ENCODE measurements around the gene TEX38. TPM values are rescaled to one million over a fixed set of nuclear protein-coding genes. Genes with fewer than 3 reads are reported as not detected.

The TEX38 gene
- polyA plus RNA-seq, 1 donor = 0.09 TPM

DNA sequence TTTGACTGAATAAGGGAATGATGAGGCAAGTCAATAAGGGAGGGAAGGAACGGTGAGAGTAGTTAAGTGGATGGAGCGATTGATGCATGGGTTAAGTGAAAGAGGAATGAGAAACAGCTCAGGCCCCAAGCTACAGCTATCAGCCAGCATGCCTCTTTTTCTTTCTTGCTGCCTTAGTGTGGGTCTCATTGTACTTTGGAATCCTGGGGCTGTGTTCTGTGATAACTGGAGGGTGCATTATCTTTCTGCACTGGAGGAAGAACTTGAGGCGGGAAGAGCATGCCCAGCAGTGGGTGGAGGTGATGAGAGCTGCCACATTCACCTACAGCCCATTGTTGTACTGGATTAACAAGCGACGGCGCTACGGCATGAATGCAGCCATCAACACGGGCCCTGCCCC lies 1.0 kb downstream of the TEX38 start:
- Histone ChIP-seq H3K36me3 (ENCODE audit: control insufficient read depth, insufficient read depth, low read length) (peaks cover 13% of the 10 kb centered on the region), H3K9me3 (ENCODE audit: control insufficient read depth, low read depth, low read length) (no peaks in the 10 kb centered on the region), H3K4me1 (ENCODE audit: control insufficient read depth, insufficient read depth, low read length) (peaks cover 5% of the 10 kb centered on the region), H3K4me3 (ENCODE audit: low read length) (no peak overlapping the region), H3K27ac (ENCODE audit: low read length) (no peak overlapping the region), H3K27me3 (ENCODE audit: control insufficient read depth, insufficient read depth, low read length) (no peaks in the 10 kb centered on the region)
- WGBS (ENCODE audit: insufficient coverage, low lambda C conversion rate) = 0% methylated on average over 2 of the region's 8 CpGs
- peak; percentile 25 to 66 for DNase-seq

DNA sequence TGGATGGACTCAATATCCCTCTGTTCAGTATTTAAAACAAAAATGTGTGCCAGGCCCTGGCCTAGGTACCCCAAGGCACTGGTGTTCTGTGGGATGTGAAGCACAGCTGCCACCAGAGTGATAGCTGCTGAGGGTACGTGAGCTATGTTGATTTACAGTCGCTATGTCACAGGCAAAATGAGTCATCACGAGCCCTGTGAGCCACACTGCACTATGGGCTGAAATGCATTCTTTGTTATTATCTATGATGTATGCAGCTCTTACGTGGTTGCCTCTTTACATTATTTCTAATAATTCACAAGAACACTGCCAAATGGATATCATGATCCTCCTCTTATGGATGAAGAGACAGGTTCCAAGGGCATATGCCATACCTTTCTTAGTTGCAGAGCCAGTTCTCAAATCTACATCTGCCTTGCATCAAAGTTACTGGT lies 2.1 kb downstream of the TEX38 start:
- DNase-seq = no peak
- H3K4me3 ChIP-seq (ENCODE audit: low read length) = no peak overlapping the region
- WGBS (ENCODE audit: insufficient coverage, low lambda C conversion rate) = no CpG with 5 or more reads among the region's 4 CpGs

DNA sequence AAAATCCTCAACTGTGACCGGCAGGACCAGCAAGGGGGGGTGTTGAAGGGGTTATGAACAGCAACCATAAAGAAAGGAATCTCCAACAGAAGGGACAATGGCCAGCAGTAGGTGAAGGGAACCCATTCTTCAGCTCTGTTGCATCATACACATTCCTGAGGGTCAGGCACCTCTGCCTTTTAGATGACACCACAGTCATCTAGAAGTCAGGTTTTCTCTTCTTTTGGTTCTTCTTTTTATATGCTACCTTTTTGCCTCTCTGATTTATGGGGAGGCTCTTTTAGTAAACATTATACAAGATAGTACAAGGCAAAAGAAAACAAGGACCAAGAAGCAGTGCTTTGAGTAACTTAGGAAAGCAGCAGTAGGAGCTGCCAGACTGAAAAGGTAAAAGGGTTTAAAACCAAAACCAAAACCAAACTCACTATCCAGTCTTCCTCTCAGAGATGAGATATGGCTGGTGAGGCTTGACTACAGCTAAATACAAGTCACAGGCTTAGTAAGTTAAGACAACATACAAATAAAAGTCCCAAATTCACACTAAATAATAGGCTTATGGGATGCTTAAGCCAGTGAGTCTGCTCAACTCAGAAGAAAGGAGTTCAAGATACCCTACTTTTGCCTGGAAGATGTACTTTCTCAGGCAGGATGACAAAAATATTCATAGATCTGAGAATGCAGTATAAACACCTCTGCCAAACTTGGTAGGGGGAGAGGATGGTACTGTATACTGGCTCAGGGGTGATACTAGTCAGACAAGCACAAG lies 4.1 kb downstream of the TEX38 start:
- Histone ChIP-seq H3K27ac (ENCODE audit: low read length) (no peak overlapping the region), H3K4me3 (ENCODE audit: low read length) (no peak overlapping the region), H3K9me3 (ENCODE audit: control insufficient read depth, low read depth, low read length) (no peaks in the 10 kb centered on the region), H3K27me3 (ENCODE audit: control insufficient read depth, insufficient read depth, low read length) (no peaks in the 10 kb centered on the region), H3K36me3 (ENCODE audit: control insufficient read depth, insufficient read depth, low read length) (peaks cover 31% of the 10 kb centered on the region), H3K4me1 (ENCODE audit: control insufficient read depth, insufficient read depth, low read length) (peaks cover 5% of the 10 kb centered on the region)
- 80% methylated on average over 1 of the region's 1 CpG for whole genome bisulfite sequencing (ENCODE audit: insufficient coverage, low lambda C conversion rate)
- DNase-seq = no peak

More for the DNA sequence above, 2.1 kb downstream of the TEX38 start:
- H3K36me3 ChIP-seq (ENCODE audit: control insufficient read depth, insufficient read depth, low read length) = peaks cover 16% of the 10 kb centered on the region
- no peaks in the 10 kb centered on the region for H3K9me3 ChIP-seq (ENCODE audit: control insufficient read depth, low read depth, low read length)
- no peak overlapping the region for H3K27ac ChIP-seq (ENCODE audit: low read length)
- peaks cover 5% of the 10 kb centered on the region for H3K4me1 ChIP-seq (ENCODE audit: control insufficient read depth, insufficient read depth, low read length)
- no peaks in the 10 kb centered on the region for H3K27me3 ChIP-seq (ENCODE audit: control insufficient read depth, insufficient read depth, low read length)

DNA sequence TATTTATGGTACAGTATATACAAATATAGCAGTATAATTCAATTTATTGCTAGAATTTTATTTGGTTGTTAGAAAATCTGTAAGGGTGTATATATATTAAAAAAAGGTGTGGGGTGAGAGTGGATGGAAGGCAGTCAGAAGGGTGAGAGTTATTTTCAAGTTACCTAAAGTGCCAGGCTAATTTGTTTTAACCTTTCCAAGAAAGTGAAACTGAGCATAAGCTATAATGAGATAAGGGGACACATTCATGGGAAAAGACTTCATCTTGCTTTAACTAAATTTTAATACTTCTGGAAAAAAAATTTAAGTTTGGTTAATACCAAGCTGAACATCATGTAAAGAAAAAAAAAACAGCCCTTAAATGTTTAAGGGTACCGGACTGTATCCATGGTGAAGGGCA lies 4.9 kb downstream of the TEX38 start:
- Histone ChIP-seq H3K4me1 (ENCODE audit: control insufficient read depth, insufficient read depth, low read length) (peaks cover 5% of the 10 kb centered on the region), H3K36me3 (ENCODE audit: control insufficient read depth, insufficient read depth, low read length) (peaks cover 37% of the 10 kb centered on the region), H3K27me3 (ENCODE audit: control insufficient read depth, insufficient read depth, low read length) (no peaks in the 10 kb centered on the region), H3K9me3 (ENCODE audit: control insufficient read depth, low read depth, low read length) (no peaks in the 10 kb centered on the region), H3K4me3 (ENCODE audit: low read length) (no peak overlapping the region), H3K27ac (ENCODE audit: low read length) (no peak overlapping the region)
- WGBS (ENCODE audit: insufficient coverage, low lambda C conversion rate) = 100% methylated on average over 1 of the region's 1 CpG
- DNase-seq = no peak

DNA sequence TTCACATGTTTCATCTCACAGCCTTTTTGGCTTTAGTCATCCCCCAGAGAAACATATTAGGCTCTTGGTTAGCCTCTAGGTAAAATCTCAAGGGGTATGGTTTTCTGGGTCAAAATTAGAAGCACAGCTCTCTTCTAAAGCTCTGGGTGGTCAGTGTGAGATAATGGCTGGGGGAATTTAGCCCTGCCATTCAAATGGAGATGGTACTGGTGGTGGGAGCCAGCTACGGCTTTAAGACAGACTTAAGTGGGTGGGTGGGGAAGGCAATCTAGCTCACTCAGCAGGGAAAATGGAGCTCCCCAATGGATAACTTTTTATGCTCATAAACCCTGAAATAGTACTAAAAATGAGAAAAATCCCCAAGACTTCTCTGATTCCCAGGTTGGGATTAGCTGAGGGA lies 5.7 kb downstream of the TEX38 start:
- H3K4me1 ChIP-seq (ENCODE audit: control insufficient read depth, insufficient read depth, low read length) = peaks cover 3% of the 10 kb centered on the region
- H3K27me3 ChIP-seq (ENCODE audit: control insufficient read depth, insufficient read depth, low read length) = no peaks in the 10 kb centered on the region
- H3K27ac ChIP-seq (ENCODE audit: low read length) = no peak overlapping the region
- no CpG with 5 or more reads among the region's 1 CpG for WGBS (ENCODE audit: insufficient coverage, low lambda C conversion rate)
- H3K9me3 ChIP-seq (ENCODE audit: control insufficient read depth, low read depth, low read length) = no peaks in the 10 kb centered on the region
- H3K4me3 ChIP-seq (ENCODE audit: low read length) = no peak overlapping the region
- no peak for DNase-seq
- H3K36me3 ChIP-seq (ENCODE audit: control insufficient read depth, insufficient read depth, low read length) = peaks cover 44% of the 10 kb centered on the region

DNA sequence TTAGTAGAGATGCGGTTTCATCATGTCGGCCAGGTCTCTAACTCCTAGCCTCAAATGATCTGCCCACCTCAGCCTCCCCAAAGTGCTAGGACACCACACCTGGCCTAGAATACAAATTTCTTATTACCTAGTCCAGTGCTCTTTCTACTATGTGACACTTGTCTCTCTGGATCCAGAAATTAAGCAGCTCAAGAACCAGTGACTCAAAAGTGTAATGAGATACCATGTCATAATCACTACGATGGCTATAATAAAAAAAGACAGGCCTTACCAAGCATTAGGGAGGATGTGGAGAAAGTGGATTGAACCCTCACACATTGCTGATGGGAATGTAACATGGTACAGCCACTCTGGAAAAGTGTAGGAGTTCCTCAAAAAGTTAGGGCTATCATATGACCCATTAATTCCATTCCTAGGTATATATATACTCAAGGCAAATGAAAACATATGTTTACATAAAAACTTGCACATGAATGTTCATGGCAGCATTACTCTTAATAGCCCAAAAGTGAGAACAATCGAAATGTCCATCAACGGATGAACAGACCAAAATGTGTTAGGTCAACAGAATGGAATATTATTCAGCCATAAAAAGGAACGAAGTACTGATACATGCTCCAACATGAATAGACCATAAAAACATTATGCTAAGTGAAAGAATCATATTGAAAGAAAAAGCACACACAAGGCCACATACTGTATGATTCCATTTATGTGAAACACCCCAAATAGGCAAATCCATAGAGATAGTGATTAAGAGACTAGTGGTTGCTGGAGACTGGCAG lies 8.3 kb downstream of the TEX38 start:
- no peaks in the 10 kb centered on the region for H3K4me1 ChIP-seq (ENCODE audit: control insufficient read depth, insufficient read depth, low read length)
- no peaks in the 10 kb centered on the region for H3K27me3 ChIP-seq (ENCODE audit: control insufficient read depth, insufficient read depth, low read length)
- 100% methylated on average over 3 of the region's 6 CpGs for WGBS (ENCODE audit: insufficient coverage, low lambda C conversion rate)
- H3K36me3 ChIP-seq (ENCODE audit: control insufficient read depth, insufficient read depth, low read length) = peaks cover 69% of the 10 kb centered on the region
- no peak for DNase-seq
- H3K4me3 ChIP-seq (ENCODE audit: low read length) = no peak overlapping the region
- H3K27ac ChIP-seq (ENCODE audit: low read length) = no peak overlapping the region
- no peaks in the 10 kb centered on the region for H3K9me3 ChIP-seq (ENCODE audit: control insufficient read depth, low read depth, low read length)

DNA sequence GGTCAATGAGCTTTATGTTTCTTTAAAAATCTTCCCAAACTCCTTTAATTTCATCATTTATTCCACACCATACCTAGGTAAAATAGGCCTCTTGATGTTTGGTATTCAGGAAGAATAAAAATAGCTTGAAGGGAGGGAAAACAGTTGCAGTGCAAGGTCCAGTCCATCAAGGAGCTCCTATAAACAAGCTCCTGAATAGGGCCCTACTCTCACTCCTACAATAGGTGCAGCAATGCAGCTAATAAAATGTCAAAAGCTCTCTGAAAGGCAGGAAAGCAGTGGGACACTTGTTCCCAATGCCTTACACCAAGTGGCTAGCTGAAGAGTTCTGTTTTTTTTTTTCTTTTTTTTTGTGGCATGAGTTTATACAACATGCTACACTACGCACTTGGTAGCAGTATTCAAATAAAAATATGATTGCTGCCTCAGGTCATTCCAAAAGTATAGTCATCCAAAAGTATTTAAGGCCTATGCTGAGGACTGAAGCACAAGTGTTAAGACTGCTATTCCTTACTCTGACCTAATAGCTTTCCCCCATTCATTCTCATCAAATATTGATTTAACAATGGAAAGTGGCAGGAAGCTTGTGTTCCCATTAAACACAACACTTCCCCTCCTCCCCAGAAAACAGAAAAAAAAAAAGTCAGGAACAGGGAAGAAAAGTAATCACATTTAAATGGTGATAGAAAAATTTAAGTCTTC lies 9.8 kb downstream of the TEX38 start:
- no peak for DNase-seq
- Histone ChIP-seq H3K36me3 (ENCODE audit: control insufficient read depth, insufficient read depth, low read length) (peaks cover 68% of the 10 kb centered on the region), H3K27ac (ENCODE audit: low read length) (no peak overlapping the region), H3K4me1 (ENCODE audit: control insufficient read depth, insufficient read depth, low read length) (peaks cover 6% of the 10 kb centered on the region), H3K27me3 (ENCODE audit: control insufficient read depth, insufficient read depth, low read length) (no peaks in the 10 kb centered on the region), H3K4me3 (ENCODE audit: low read length) (no peak overlapping the region), H3K9me3 (ENCODE audit: control insufficient read depth, low read depth, low read length) (no peaks in the 10 kb centered on the region)
- WGBS (ENCODE audit: insufficient coverage, low lambda C conversion rate) = 80% methylated on average over 1 of the region's 1 CpG

DNA sequence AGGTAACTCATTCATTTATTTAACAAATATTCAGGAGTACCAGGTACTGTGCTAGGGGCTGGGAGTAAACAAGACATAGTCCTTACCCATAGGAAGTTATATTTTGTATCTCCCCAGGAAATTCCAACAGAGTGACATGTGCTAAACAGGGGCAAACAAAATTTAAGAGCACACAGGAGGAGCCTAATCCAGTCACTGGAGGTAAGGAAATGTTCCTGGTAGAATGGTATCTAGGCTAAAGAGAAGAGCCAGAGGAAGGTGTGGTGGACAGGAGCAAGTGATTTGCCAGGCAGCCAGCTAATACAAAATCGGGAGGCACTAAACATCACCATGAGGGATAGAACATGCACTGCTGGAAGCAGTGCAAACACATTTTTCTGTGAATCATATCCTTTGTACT lies 10.4 kb downstream of the TEX38 start:
- H3K4me1 ChIP-seq (ENCODE audit: control insufficient read depth, insufficient read depth, low read length) = peaks cover 11% of the 10 kb centered on the region
- H3K4me3 ChIP-seq (ENCODE audit: low read length) = no peak overlapping the region
- no peak for DNase-seq
- no peaks in the 10 kb centered on the region for H3K9me3 ChIP-seq (ENCODE audit: control insufficient read depth, low read depth, low read length)
- peaks cover 69% of the 10 kb centered on the region for H3K36me3 ChIP-seq (ENCODE audit: control insufficient read depth, insufficient read depth, low read length)
- no peak overlapping the region for H3K27ac ChIP-seq (ENCODE audit: low read length)
- H3K27me3 ChIP-seq (ENCODE audit: control insufficient read depth, insufficient read depth, low read length) = no peaks in the 10 kb centered on the region
- no CpG with 5 or more reads among the region's 1 CpG for WGBS (ENCODE audit: insufficient coverage, low lambda C conversion rate)

DNA sequence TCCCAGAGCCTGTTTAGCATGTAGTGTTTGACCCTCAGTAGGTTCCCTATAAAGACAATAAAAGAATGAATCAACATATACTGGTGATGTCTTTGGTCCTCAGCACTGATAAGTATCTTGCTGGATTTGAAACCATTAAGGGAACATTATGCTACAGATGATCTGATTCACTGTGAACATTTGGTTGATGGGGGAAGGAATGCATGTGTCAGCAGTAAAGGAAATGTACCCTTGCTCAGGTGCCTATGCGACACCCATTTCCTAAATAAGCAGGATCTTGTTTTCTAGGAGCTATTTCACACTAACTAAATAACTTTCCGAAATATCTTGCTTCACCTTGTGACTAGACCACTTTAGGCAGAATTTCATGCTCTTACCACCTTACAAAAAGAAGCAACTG lies 13.0 kb downstream of the TEX38 start:
- no peak overlapping the region for H3K4me3 ChIP-seq (ENCODE audit: low read length)
- no peaks in the 10 kb centered on the region for H3K9me3 ChIP-seq (ENCODE audit: control insufficient read depth, low read depth, low read length)
- H3K4me1 ChIP-seq (ENCODE audit: control insufficient read depth, insufficient read depth, low read length) = peaks cover 11% of the 10 kb centered on the region
- WGBS (ENCODE audit: insufficient coverage, low lambda C conversion rate) = 83% methylated on average over 1 of the region's 2 CpGs
- H3K36me3 ChIP-seq (ENCODE audit: control insufficient read depth, insufficient read depth, low read length) = peaks cover 73% of the 10 kb centered on the region
- no peak for DNase-seq
- H3K27me3 ChIP-seq (ENCODE audit: control insufficient read depth, insufficient read depth, low read length) = no peaks in the 10 kb centered on the region
- H3K27ac ChIP-seq (ENCODE audit: low read length) = no peak overlapping the region

DNA sequence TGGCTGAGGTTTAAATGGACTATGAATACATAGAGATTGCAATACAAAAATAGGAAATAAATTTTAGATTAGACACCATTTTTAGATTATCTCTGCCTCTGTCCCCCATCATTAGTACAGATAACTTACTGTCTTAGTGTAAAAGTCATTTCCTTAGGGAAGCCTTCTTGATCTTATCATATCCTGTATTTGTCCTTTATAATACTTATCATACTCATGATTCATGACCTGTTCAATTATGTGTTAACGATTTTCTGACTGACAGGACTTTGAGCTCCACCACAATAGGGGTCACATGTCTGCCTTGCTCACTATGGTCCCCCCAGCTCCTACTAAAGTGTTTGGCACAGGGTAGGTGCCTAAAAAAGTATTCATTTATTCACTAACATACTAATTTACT lies 14.6 kb downstream of the TEX38 start:
- Histone ChIP-seq H3K36me3 (ENCODE audit: control insufficient read depth, insufficient read depth, low read length) (peaks cover 76% of the 10 kb centered on the region), H3K4me1 (ENCODE audit: control insufficient read depth, insufficient read depth, low read length) (peaks cover 11% of the 10 kb centered on the region), H3K27ac (ENCODE audit: low read length) (no peak overlapping the region), H3K9me3 (ENCODE audit: control insufficient read depth, low read depth, low read length) (no peaks in the 10 kb centered on the region), H3K4me3 (ENCODE audit: low read length) (no peak overlapping the region), H3K27me3 (ENCODE audit: control insufficient read depth, insufficient read depth, low read length) (no peaks in the 10 kb centered on the region)
- WGBS (ENCODE audit: insufficient coverage, low lambda C conversion rate) = 0% methylated on average over 1 of the region's 1 CpG
- DNase-seq = no peak
